Measurements from ENCODE around the gene SDK1.

DNA sequence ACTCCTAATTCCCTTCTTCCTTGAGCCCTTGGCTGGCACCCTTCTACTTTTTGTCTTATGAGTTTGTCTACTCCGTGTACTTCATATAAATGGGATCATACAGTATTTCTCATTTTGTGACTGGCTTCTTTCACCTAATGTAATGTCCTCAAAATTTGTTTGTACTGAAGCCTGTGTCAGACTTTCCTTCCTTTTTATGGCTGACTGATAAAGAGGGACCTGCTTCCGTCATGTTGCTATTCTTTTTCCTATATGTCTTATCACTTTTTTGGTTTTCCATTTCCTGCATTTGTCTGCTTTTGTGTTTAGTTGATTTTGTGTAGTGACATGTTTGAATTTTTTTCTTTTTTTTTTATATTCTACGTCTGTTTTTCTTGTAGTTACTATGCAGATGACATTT, 470.9 kb downstream of the SDK1 start:
- TF ChIP-seq, protein P1, sequence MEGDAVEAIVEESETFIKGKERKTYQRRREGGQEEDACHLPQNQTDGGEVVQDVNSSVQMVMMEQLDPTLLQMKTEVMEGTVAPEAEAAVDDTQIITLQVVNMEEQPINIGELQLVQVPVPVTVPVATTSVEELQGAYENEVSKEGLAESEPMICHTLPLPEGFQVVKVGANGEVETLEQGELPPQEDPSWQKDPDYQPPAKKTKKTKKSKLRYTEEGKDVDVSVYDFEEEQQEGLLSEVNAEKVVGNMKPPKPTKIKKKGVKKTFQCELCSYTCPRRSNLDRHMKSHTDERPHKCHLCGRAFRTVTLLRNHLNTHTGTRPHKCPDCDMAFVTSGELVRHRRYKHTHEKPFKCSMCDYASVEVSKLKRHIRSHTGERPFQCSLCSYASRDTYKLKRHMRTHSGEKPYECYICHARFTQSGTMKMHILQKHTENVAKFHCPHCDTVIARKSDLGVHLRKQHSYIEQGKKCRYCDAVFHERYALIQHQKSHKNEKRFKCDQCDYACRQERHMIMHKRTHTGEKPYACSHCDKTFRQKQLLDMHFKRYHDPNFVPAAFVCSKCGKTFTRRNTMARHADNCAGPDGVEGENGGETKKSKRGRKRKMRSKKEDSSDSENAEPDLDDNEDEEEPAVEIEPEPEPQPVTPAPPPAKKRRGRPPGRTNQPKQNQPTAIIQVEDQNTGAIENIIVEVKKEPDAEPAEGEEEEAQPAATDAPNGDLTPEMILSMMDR (IDR thresholded peaks at IDR 0.05): no peak
- no peak for TF ChIP-seq POLR2A (IDR thresholded peaks at IDR 0.05)

All from body of pancreas (tissue), 4 donors.